Lung (tissue), 12 donors: ENCODE measurements around the gene ALK. TPM values are rescaled to one million over a fixed set of nuclear protein-coding genes. Genes with fewer than 3 reads are reported as not detected.

Source experiments
- ATAC-seq: fragments of 200-7000 bp; cut with Tn5 transposase; one replicate; pipeline ENCODE4 v1.9.1; 2020; ENCODE audit warnings: moderate number of reproducible peaks; ENCODE audit not compliant: insufficient read depth, low FRiP score
- DNase-seq, 3 donors: peaks; one replicate each; pipeline ENCODE4 v3.0.0-alpha.2; 2013 to 2017
- H3K27ac ChIP-seq, 2 donors: one replicate each; pipeline ENCODE4 v1.5.1; 2013; ENCODE audit warnings: mild to moderate bottlenecking in 2 of 2, moderate library complexity in 2 of 2, control low read depth in 1 of 2, inconsistent platforms in 1 of 2, low read depth in 1 of 2, low read length in 1 of 2
- H3K27me3 ChIP-seq, 3 donors: one replicate each; pipeline ENCODE4 v1.5.1; 2013; ENCODE audit warnings: low read length in 2 of 3; ENCODE audit not compliant: control insufficient read depth in 3 of 3, insufficient read depth in 3 of 3
- H3K36me3 ChIP-seq, 4 donors: one replicate each; pipeline ENCODE4 v1.5.1; 2013; ENCODE audit warnings: low read length in 4 of 4, mild to moderate bottlenecking in 1 of 4, moderate library complexity in 1 of 4; ENCODE audit not compliant: control insufficient read depth in 4 of 4, insufficient read depth in 4 of 4
- H3K4me1 ChIP-seq, 5 donors: one replicate each; pipeline ENCODE4 v1.5.1; 2013; ENCODE audit warnings: low read length in 5 of 5, mild to moderate bottlenecking in 2 of 5, moderate library complexity in 1 of 5; ENCODE audit not compliant: control insufficient read depth in 5 of 5, insufficient read depth in 5 of 5
- H3K4me3 ChIP-seq: one replicate; pipeline ENCODE4 v1.5.1; 2013; ENCODE audit warnings: mild to moderate bottlenecking, control low read depth, moderate library complexity
- H3K9ac ChIP-seq, 2 donors: one replicate each; pipeline ENCODE4 v1.5.1; 2013; ENCODE audit warnings: low read length in 2 of 2, control low read depth in 1 of 2; ENCODE audit not compliant: insufficient read depth in 1 of 2
- H3K9me3 ChIP-seq, 4 donors: one replicate each; pipeline ENCODE4 v1.5.1; 2013; ENCODE audit warnings: low read length in 3 of 4, mild to moderate bottlenecking in 1 of 4, moderate library complexity in 1 of 4; ENCODE audit not compliant: control insufficient read depth in 4 of 4, insufficient read depth in 3 of 4
- WGBS, 2 donors: extraction: QIAGEN DNeasy Blood & Tissue Kit; methylation state at CpG; one replicate each; pipeline ENCODE4 v1.1.7; 2013; 5-methylcytosine and 5-hydroxymethylcytosine counted together
- polyA plus RNA-seq, 2 donors: library from polyadenylated mRNA; stranded (reverse); fragments of 200-250 nt; gene quantifications; one replicate each; pipeline ENCODE4 v1.2.1, GENCODE V29; 2013
- total RNA-seq, 2 donors: library from RNA; depleted of rRNA in 1 of 2; stranded (reverse); fragments of >200 nt in 1 of 2; gene quantifications; one replicate each; pipeline ENCODE4 v1.2.1, GENCODE V29; 2014 to 2021
- TF ChIP-seq, protein P1 (sequence below): IDR thresholded peaks from 2 replicates; pipeline ENCODE4 v1.5.1; 2012; ENCODE audit warnings: mild to moderate bottlenecking; ENCODE audit errors: control extremely low read depth, extremely low read depth
- donor health status: control.
- donor health status: control.
- donor health status: Bipolar disorder and iron deficiency.
- donor health status: healthy.
- donor health status: DM: yes; HTN: yes; CAD: no.

ALK gene
- total and polyA plus RNA-seq, 4 donors, result 0.09 to 0.25 (median 0.10) TPM; not detected in 1

DNA sequence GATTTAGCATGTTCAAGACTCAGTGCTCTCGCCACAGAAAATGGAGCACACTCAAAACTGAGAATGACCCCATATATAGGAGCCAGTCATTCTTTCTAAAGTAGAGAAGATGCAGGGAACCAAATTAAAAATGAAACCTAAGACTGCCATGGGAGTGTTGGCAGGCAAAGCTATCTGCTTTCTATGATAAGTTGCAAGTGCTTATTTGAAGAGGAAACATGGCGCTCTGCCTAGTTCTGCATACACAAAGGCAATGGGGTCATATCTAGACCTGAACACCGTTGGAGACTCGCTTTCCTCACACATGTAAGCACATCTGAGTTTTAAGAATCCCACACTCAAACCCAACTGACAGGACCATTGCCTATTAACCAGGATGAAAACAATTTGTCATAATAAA is 292.5 kb downstream of the ALK start:
- no peak overlapping the region for H3K9ac ChIP-seq
- WGBS, 2 donors, result 57 to 76% methylated on average over 4 of the region's 4 CpGs
- no peaks in the 10 kb centered on the region for H3K4me1 ChIP-seq
- no peaks in the 10 kb centered on the region for H3K36me3 ChIP-seq
- peak in 1 of 3 donors; percentile 29 for DNase-seq
- H3K27me3 ChIP-seq, result no peaks in the 10 kb centered on the region
- TF ChIP-seq, protein P1, sequence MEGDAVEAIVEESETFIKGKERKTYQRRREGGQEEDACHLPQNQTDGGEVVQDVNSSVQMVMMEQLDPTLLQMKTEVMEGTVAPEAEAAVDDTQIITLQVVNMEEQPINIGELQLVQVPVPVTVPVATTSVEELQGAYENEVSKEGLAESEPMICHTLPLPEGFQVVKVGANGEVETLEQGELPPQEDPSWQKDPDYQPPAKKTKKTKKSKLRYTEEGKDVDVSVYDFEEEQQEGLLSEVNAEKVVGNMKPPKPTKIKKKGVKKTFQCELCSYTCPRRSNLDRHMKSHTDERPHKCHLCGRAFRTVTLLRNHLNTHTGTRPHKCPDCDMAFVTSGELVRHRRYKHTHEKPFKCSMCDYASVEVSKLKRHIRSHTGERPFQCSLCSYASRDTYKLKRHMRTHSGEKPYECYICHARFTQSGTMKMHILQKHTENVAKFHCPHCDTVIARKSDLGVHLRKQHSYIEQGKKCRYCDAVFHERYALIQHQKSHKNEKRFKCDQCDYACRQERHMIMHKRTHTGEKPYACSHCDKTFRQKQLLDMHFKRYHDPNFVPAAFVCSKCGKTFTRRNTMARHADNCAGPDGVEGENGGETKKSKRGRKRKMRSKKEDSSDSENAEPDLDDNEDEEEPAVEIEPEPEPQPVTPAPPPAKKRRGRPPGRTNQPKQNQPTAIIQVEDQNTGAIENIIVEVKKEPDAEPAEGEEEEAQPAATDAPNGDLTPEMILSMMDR, result no peak
- ATAC-seq, result no peak
- no peak overlapping the region for H3K27ac ChIP-seq
- H3K9me3 ChIP-seq, result no peaks in the 10 kb centered on the region
- H3K4me3 ChIP-seq, result no peak overlapping the region

DNA sequence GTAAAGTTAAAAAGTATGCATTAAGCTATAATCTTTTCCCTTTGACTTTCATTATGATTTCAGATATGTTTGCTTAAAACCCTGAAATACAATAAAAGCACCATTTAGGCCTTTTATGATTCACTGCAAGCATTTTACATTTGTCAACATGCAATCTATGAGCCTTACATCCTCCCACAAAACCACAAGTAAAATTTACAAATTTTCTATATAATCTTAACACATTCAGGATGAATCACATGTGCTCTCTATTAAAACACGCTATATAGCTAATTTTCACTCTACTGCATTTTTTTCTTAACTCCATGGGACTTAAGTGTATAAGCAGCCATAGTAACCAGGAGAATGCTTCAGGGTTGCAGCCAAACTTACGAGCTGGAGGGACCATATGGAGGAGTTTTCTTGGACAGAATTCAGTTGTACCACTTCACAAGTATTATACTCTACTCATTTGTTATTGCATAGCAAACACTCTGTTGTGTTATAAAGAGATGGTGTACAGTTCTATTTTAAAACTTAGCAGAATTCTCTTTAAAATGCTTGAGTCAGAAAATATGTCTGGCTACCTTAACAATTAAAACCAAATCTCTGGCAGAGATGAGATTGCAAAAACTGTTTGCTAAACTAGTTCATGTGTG is 293.2 kb downstream of the ALK start:
- Histone ChIP-seq H3K27ac (no peak overlapping the region), H3K9ac (no peak overlapping the region), H3K4me1 (no peaks in the 10 kb centered on the region), H3K4me3 (no peak overlapping the region), H3K36me3 (no peaks in the 10 kb centered on the region), H3K9me3 (no peaks in the 10 kb centered on the region), H3K27me3 (no peaks in the 10 kb centered on the region)
- 43 to 67% methylated on average over 2 of the region's 2 CpGs for WGBS, 2 donors
- ATAC-seq (no peak), DNase-seq (peak in 2 of 3 donors; percentile 4 to 19)
- TF ChIP-seq, protein P1, result no peak

DNA sequence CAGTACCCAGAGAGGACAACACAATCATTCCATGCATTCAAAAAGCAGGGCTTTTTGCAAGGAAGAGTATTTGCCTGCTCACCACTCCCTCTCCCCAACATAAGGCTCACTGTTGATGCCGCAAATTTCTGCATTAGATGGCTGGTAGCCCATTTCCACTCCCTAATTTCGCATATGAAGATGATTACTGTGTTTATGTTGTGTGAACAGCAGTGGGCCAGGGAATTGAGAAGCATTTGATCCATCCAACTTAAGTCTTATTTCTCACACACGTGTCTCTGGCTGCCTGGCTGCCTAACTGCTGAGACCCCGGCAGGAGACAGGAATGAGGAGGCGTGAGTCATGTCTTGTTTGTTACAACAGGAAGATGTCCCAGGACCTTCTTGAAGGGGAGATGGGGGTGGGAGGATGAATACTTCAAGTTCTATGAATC is 294.1 kb downstream of the ALK start:
- WGBS, 2 donors, result 60 to 74% methylated on average over 5 of the region's 5 CpGs

More for the DNA sequence above, 294.1 kb downstream of the ALK start:
- Histone ChIP-seq H3K27me3 (no peaks in the 10 kb centered on the region), H3K36me3 (no peaks in the 10 kb centered on the region), H3K9me3 (no peaks in the 10 kb centered on the region), H3K4me1 (no peaks in the 10 kb centered on the region), H3K27ac (no peak overlapping the region), H3K9ac (no peak overlapping the region), H3K4me3 (no peak overlapping the region)
- TF ChIP-seq, protein P1, result no peak
- no peak for DNase-seq
- ATAC-seq, result no peak
